ENCODE measurements around the gene TWIST1.

Gene TWIST1

DNA sequence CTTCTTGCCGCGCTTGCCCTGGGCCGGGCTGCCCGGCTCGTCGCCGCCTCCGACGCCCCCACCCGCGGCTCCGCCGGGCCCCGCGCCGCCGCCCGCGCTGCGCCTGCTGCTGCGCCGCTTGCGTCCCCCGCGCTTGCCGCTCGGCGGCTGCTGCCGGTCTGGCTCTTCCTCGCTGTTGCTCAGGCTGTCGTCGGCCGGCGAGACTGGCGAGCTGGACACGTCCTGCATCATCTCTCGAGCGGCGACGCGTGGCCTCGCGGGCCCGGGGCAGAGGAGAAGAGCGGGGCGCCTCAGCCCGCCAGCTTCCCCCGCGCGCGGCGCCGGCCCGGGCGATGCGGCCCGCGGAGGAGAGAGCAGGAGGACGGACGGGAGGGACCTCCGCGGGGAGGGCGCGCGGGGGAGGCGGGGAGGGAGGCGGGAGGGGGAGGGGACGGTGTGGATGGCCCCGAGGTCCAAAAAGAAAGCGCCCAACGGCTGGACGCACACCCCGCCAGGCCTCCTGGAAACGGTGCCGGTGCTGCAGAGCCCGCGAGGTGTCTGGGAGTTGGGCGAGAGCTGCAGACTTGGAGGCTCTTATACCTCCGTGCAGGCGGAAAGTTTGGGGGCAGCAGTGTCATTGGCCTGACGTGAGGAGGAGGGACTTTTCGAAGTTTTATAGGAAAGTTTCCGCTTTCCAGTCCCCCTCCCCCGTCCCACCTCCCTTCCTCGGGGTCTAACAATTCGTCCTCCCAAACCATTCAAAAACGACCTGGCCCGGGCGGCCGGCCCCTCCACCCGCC is at the start of gene TWIST1:
Gene TWIST1, minus strand, starts transcription at position 546 of the 779 bp plus-strand sequence. Its CDS starts 315 bp downstream, at position 231.
- peak; percentile 94 for DNase-seq

DNA sequence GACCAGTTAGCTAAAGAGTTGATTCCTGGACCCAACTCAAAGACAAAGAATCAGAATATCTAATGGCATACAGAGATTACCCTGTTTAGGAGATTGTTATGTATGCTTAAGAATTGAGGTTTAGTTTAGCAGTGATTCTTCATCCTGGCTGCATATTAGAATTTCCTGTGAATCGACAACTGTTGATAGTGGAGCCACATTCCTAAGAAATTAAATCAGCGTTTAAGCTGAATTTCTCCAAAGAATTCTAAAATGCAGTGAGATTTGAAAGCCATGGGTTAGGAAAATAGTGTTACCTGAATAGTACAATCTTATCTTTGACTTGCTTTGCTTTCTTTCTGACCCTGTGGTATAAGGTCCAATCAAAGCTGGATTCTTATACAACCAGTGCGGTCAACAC is 44.2 kb upstream of the TWIST1 start:
- no peak for DNase-seq

DNA sequence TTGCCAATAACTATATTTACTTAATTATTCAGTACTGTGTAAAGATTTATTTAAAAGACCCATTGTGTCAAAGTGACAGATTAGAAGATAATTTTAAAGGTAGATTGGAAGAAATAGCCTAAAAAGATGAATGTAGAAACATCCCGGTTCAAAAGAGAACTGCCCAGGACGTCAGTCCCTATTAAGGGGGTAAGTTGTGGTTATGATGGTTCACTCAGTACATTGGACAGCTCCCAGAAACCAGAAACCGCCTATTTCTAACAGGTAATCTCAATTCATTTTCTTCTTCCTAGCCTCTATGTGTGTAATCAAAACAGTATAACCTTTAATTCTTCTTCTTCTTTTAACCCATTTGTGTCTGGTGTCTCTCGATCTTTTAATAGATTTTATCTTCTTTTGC is 29.3 kb upstream of the TWIST1 start:
- DNase-seq = no peak

DNA sequence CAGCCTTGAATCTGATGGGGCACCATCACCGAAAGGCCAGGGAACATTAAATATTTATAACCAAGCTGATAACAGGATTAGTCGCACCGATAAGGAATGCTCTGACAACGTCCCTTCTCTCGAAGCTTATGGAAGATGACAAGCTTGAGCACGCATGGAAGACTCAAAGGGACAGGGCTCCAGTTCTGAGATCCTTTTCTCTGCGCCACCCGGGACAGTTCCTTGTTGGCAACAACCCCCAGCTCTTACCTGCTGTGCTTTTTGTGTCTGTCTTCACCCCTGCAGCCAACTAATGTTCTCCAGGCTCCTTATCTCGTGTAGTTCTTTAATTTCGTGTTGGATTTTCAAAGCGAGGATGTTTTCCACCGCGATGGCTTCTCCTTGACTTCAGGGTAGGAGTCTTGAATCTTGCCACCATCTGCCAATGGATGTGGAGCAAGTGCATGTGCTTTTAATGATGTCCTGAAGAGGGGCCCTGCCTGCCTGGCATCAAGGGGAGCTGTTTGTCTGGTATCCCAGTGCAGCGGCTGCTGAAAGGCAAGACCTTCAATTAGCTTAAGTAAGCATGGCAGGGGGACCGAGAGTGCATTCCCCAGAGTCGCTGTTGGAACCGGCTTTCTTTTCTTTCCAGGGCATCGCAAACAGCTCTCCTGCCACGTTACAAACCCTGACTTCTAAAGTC is 28.1 kb upstream of the TWIST1 start:
- no peak for DNase-seq

DNA sequence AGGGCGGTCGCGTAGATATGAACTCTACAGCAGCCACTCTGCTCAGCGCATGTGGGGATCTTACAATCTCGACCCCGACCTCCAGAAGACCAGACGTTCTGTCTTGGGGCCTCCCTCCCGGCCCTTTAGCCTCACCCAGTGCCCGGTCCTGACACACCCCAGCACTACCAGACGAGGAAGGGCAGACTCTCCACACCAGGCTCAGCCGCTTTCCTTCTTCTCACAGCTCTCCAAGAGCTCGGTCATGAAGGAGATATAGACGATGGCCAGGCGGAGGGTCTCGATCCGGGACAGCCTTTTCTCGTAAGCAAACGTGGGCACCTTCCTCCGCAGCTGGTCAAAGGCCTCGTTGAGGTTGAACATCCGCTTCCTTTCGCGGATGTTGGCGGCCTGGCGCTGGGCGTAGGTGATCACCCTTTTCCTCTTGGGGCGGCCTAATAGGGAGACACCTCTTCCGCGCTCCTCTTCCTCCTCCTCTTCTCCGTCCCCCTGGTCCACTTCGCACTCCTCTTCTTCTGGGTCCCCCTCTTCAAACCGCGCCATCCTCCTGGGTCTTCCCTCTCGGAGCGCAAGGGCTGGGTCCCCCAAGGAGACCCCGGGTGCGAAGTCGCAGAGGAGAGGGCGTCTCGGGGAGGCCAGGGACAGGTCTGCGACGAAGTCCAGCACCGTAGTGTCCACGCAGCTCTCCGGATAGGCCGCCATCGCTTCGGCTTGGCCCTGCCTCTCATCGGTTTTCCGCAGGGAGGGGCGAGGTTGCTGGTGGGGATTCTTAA is 27.4 kb upstream of the TWIST1 start, which contains the start of gene FERD3L:
Gene FERD3L, minus strand, starts transcription at position 761 of the 773 bp plus-strand sequence. Its CDS starts 59 bp downstream, at position 702.
- no peak for DNase-seq

DNA sequence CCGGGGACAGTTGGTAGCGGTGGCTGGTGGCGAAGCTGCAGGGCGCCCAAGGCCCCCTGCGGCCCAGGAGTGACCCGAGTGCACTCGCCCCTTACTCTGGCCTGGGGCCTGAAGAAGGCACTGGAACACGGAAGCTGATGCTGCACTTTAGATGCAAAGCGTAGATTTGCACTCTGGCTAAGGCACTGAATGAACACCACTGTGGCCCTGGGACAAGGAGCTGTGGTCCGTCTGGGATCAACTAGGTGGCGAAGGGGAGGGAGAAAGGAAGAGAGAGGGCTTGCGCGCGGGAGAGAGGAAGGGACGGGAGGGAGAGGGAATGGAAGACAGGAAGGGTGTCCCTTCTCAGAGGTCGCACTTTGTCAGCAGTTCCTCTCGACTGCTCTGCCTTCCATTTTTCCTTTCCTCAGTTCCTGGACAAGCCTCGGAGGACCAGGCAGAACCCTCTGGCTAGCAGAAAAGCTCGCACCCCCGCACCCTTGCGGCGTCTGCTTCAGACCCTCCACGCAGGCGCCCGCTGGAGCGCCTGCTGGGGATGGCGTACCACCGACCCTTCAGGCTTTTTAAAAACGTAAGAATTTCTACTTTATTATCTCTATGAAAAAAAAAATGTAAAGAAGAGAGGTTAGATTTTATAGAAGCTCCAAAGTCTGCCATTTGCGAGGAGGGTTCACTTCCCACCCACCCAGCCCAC is 26.6 kb upstream of the TWIST1 start:
- no peak for DNase-seq

DNA sequence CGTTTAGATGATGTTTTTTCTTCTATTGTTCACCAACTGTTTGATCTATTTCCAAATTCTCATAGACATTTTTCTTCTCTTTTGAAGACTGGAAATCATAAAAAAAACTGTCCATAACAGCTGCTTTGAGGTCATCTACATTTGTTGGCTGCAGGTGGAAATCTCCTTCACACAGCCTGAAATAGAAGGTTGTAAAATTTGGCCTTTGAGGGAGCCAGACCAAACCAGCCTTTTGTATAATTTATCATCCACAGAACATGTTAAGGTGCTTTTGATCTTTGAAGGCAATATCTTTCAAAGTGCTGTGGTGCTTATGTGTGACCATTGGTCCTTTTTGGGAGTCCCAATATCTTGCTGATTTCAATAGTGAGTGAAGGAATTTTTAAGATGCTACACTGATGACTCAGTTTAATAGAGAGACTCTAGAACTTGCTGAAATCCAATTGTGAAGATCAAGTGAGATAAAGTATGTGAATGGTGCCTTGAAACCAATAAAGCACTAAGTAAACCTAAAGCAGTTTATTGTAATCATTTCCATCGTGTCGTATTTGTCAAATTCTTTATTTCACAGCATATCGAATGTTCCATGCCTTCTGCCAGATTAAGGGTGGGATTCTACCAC is 22.4 kb upstream of the TWIST1 start:
- DNase-seq = no peak

DNA sequence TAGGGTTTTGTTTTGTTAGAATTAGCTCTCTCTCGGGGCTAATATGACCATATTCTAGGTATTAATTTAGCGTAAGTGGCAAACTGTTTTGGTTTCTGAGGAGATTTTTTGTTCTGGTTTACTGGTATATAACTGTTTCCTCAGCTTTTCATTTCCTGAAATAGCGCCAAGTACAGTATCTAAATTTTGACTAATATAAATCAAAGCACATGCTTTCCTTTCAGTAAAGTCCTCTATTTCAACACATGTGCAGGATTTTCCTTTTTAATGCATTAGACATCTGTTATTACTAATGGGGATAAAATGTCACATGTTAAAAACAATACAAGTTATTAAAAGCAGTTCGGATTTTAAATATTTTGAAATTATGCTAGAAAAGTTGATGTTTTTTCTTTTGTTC is 16.4 kb upstream of the TWIST1 start:
- DNase-seq = no peak

DNA sequence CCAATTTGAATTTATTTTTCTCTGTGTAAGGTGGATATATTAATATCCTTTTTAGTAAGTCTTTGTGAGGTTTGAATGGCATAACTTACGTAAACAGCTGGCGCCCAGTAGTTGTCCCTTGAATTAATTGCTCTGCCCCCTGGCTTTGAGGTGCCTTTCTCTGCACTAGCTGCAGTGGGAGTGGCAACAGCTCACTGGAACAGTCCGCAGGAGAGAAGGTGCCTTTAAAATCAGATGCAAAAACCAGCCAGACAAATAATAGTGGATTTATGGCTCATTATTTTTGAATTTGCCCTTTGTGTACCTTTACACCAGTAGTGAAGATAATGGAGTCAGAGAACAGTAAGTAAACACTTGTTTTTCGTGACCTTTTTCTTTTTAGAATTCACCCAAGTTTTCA is 16.0 kb upstream of the TWIST1 start:
- no peak for DNase-seq

DNA sequence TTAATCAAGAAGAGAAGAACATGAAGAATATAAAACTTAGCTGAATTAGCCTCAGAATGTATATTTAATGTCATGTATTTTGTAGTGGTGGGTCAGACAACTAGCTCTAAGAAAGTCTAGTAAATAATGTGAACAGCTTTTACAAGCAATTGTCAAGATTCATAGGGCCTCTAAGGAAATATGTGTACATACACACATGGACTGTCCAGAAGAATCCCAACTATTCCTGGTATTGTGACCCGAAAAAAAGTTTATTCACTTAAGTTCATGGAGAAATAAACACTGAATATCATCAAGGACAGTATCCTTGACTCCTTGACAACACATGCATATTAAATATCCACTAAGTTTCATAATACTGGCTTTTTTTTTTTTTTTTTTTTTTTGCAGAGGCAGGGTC is 11.4 kb upstream of the TWIST1 start:
- DNase-seq = no peak

DNA sequence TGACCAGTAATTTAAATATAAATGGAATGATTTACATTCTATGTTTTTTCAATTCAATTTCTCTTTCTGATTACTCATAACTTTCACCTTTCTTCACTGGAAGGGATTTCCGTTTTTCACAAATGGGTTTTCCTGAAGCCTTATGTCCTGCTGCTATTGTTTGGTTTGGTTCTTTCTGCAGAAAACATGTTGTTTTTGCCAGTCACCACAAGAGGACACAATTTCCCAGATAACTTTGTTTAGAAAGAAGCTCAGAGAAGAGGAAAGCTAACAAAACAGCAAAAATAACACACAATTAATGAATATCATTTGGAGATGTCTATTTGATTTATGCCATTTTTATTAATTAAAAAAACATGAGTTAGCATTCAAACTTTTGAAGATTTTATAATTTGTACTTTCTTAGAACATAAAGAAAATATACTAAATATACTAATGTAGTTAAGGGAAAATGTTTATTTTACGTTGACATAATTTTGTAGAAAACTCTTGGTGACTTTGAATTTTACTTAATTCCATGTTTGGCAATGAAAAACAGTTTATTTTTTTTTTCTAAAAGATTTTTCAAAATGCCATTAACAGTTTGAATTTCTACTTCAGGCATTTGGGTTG is 4.6 kb upstream of the TWIST1 start:
- DNase-seq = no peak

DNA sequence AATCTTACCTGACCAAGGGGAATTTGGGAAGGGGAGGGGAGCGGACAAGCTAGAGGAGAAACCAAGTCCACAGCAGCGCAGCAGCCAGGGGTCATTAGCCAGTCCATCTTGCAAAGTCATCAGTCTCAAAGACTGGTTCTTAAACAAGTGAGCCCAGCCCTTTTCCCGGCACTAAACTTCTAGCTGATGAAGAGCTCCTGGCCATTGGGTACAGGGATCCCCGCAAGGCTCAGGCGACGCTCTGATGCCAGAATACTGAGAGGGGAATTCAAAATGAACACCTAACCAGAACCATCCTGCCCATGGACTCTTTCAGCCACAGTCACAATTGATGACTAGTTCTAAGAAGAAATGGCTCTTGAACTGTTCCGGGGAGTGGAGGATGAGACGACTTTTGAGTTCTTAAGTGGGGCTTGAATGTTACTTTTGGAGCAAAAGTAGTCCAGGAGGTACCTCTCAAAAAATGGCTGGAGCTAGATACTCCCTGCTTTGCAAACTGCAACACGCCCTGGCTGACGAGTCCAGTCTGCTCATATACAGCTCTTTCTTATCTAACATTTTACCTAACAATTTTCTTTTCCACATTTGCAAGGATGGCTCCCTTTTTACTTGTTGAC is 2.5 kb upstream of the TWIST1 start:
- no peak for DNase-seq

DNA sequence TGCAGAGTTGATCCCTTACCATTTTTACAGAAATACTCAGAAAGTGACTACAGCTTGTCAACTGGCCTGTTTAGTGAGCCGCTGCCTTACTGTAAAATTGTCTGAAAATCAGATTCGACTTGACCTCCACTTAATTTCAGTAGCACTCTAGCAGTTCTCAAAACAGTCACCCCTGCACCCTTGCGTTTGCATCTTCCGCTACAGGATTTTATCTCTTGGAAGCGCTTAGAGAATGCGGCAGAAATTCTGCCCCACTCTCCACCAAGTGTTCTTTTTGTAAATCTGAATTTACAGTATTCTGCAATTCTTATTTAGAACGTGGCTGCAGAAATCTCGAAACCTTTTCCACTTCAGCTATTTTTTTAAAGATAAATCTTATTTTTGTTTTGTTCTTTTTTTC is 1.9 kb upstream of the TWIST1 start:
- no peak for DNase-seq

DNA sequence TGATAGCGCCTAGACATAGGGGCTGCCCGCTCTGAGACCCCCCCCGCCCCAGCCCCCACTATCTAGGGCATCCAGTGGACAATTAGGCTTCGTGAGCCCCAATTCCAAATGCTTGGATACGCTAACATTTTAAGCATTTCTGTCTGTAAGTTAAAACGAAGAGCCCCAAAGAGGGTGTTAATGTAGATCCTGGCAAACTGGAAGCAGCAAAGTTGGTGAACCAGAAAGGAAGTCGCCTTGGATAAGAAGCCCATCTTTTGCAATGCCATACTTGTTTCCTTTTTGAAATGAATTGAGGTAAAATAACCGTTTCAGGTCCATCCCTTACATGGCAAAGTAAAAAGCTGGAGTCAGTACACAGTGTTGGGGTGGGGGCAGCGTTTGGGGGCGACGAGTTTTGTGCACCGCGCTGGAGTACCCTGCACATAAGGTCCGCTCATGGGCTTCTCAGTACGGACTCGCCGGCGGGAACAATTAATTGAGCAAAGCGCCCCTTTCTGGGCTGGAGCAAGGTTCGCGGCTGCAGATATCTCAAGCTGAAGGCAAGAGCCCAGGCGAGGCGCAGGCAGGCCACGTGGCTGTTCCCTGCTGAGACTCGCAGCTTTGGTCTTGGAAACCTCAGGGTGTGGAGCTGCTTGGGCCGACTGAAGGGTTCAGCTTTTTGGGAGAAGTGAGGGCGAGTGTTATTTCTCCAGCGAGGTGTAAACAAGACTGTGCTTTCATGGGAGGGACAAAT is 1.4 kb upstream of the TWIST1 start:
- no peak for DNase-seq

DNA sequence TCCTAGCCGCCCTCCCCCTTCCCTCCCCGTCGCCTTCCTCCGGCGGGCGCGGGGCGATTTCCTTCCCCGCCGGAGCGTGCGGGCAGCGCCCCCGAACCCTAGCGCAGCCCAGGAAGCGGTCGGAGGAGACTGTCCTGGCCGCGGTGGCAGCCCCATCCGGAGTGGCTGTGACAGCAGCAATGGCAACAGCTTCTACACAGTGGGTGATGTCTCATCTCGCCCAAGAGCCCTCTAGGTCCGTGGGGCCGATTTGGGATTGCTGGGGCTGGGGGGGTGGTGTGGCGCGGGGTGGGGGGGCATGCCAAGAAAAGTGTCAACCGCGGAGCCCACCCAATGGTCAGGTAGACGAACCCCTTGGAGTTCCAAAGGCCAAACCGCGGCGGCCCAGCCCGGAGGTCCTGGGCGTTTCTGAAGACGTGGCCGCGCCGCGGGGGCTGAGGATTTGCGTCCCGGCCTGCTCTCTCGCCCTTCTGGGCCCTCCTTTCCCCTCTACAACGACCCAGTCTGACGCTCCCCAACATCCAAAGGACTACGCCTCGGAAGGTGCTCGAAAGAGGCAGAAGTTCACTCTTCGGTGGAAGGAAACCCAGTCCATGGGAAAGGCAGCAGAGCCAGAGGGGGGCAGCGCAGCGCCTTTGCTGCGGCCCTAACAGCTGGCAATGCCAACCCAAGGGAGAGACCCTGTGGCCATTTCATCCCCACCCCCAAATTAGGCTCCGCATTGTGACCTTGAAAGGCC is 603 bp upstream of the TWIST1 start:
- no peak for DNase-seq

DNA sequence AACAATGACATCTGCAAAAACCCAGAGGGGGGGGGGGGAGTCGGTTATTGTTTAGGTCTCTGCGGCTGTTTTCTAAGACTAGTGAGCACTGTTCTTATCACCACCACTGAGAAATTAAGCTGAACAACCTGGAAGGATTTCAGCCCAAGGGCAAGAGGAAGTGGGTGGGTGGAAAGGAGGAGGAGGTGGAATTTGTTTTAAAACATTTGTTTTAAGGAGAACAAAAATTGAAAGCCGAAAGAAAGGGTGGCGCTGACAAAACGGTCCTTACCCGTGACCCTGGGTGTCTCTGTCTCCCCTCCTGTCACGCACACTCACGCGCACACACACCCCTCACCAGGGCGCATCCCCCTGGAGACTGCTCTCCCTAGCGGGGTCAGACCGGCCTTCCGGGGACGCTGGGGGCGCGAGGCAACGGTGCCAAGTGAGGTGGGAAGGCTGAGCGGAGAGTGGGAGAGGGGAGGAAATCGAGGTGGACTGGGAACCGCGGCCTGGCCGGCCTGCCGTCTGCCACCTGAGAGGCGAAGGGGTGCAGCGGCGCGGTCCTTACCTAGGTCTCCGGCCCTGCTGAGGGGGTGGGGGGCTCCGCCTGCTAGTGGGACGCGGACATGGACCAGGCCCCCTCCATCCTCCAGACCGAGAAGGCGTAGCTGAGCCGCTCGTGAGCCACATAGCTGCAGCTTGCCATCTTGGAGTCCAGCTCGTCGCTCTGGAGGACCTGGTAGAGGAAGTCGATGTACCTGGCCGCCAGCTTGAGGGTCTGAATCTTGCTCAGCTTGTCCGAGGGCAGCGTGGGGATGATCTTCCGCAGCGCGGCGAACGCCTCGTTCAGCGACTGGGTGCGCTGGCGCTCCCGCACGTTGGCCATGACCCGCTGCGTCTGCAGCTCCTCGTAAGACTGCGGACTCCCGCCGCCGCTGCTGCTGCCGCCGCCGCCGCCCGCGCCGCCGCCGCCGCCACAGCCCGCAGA is 1.0 kb downstream of the TWIST1 start:
- no peak for DNase-seq

DNA sequence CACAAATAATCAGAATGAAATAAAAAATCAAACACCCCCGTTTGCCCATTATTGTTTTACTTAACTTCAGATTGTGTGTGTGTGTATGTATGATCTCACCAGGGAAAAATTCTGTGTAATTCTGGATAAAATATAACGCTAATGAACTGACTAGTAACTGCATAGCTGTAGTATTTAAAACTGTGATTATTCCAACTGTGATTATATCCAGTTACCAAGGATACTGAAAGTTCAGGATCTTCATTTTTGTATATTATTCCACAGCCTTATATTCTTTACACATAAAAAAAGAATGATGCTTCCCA is 2.9 kb downstream of the TWIST1 start:
- no peak for DNase-seq

DNA sequence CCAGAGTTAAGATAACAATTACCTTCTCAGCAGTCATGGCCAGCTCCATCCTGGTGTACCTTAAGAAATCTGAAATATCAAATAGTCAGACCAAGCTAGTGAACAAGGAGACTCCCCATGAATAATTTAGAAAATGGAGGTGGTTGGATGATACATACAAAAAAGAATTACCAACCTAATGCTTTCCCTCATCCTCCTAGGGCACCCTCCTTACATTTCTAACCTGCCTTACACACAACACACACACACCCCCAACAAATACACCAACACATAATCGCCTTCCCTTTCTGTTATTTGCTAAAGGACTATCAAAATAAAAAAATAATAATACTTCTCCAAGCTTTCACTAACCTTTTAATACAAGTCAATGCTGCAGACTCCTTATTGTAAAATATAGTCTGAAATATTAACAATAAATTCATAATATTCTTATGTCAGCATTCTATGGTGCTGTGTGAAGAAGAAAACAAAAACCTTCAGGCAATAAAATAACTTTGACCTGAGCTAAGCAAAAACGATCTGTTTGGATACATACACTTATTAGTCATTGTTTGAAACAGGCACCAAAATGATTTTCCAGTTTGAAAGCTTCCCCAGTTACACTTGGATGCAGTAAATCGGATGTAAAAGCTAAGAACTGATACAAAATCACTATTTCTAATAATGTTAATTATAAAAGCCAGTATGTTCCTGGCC is 3.4 kb downstream of the TWIST1 start:
- DNase-seq = no peak

DNA sequence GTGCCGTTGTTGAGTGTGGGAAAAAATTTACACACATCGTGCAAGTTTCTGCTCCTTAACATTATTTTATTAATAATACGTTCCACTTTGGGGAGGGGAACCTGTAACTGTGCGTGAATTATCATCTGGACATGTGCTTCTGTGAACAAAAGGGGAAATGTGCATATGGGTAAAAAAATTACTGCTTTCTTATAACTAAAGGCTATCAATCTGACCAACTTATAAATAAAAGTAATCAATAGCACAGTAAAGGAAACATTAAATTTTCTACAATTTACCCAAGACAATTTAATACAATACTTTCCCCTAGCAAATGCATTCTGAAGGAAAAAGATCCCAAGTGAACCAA is 4.5 kb downstream of the TWIST1 start:
- no peak for DNase-seq

All from amniotic stem cell (primary cell).